ENCODE data around the gene CDC42EP1.
A peak's percentile ranks its signal among the peaks of the same experiment; 100 is the strongest.

Gene CDC42EP1

DNA sequence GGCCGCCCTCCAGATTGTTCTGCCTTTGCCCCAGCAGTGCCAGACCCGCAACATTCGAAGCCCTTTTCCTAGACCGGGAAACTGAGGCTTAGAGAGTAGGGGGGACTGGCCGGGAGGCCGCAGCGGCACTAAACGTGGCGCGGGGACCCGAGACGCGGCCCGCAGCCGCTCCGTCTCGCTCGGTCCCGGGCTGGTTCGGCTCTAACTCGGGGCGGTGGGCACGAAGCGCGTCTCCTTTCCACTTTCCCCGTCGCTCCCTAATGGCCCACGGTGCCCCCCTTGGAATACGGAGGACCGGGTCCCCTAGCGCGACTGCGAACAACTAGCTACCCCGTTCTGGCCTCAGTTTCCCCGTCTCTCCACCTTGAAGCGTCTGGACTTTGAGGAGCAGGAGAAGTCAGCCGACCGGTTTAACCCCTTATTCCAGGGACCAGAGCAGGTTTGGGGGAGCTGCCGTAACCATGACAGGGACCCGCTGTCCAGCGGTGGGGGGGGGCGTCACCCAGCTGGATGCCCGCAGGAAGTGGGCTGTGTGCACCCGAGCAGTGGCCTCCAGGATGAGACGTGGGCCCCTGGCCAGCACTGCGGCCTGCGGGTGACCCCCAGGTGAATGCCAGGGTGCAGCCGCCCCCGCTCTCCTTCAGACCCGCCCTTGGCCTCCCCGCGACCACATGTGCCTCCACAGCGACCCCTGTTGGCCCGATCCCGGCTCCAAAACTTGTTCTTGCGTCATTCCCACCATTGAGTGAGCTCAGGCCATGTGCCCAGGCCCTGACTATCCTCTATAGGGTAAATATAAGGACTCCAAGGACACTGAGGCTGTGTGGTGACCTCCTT lies 1.1 kb downstream of the CDC42EP1 start:
- peak; percentile 38 to 57 for DNase-seq

DNA sequence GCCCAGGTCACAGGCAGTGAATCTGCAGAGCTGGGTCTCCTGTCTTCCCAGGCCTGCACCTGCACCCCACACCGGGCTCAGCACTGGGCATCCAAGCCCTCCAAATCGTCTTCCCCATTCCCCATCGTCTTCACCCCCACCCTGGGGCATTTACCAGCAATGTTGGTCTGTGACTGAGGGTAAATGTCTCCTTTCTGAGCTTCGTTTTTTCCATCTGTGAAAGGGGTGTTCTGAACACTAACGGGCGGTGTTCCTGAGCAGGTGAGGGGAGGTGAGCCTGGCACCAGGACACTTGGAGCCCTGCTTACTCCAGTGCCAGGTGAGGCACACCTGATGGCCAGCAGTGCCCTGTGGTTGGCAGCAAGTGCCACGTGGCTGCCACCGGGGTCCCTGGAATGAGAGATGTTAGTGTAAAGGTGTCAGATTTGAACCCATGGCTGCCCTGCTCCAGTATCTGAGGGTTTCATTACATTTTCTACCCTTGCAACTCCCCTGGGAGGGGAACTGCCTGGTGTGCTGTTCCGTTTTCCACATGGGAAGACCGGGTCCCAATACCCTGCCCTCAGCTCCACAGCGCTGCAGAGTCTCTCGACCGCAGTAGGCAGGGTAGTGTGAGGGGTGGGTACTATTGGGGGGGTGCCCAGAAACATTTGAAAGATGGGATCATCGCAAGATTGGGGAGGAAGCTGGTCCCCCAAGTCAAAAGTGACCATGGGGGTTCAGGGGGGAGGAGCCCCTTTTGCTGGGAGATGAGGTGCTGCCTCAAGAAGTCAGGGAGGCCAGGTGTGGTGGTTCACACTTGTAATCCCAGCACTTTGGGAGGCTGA lies 2.0 kb downstream of the CDC42EP1 start:
- DNase-seq: no peak

DNA sequence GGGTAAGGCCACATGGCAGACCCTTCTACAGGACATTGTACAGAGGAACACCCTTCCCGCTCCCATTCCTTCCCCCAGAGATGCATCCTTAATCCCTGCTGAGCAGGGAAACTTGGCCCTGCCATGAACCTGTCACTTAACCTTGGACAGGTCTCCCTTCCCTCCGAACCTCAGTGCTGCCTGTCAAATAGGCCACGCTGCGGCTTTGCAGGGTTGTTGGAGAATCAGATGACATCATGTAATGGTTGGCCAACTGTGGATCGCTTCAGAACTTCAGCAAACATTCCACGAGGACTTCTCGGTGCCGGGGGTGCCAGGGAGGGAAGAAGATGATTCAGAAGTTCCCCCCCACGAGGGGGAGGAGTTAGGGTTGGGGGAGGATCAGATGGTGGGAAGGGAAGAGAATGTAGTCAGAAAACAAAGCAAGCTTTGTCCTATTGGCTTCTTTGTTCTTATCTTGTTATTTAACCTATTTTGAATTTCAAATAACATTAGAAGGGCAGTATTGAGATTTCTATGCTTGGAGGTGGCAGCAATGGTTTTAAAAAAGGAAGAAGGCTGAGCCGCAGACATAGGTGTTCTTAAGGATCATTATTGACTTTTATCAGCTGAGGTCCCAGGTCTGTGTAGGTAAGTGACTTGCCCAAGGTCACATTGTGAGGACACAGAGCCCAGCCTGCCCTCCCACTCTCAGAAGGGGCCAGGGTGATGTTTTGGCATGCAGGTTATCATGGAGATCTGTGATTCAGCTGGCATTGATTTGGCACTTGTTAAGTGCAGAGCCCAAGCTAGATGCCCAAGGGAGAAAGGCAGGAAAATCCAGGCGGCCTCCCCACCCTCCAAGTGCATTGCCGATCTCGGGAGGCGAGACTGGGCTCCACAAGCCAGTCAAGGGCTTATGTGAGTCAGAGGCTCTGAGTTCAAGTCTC lies 3.1 kb downstream of the CDC42EP1 start:
- DNase-seq: no peak

DNA sequence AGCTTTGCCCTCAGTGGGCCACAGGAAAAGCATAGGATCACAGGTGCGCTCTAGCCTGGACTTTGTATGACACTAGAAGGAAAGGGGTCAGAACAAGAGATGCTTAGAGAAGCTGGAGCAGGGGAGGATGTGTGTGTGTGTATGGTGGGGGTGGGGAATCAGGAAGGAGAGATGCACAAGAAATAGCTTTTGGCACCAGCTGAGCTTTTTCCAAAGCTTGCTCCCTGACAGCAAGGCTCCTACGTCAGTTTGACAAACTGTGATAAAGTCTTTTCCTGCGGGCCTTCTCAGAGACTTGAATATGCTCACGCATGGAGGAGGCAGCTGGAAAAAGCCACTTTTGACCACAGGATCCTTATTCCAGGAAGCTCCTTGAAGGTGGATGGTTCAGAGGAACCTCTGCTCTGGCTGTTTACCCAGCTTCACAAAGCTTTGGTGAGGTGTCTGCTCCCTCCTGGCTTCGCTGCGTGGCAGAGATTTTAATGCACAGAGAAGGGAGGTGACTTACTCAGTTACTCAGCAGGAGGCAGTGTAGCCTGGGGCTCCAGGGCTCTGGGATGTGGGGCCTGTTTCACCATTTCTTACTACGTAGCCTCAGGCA lies 3.9 kb downstream of the CDC42EP1 start:
- DNase-seq: no peak

DNA sequence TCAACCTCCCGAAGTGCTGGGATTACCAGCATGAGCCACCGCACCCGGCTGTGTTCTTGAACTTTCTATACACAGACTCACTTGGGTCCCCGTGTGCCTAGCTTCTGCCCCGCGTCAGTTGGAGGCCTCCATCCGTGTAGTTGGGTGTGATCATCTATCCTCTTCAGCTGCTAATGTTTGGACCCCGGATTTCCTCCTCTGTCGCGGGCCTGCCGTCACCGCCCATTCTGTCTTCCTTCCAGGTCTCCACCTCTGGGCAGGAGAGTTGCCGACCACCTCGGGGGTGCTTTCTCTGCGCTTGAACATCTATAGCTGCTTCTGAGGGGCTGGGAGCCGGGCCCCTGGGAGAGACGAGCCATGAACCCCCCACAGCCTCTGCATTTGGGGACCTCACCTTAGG lies 5.5 kb downstream of the CDC42EP1 start:
- DNase-seq: no peak

DNA sequence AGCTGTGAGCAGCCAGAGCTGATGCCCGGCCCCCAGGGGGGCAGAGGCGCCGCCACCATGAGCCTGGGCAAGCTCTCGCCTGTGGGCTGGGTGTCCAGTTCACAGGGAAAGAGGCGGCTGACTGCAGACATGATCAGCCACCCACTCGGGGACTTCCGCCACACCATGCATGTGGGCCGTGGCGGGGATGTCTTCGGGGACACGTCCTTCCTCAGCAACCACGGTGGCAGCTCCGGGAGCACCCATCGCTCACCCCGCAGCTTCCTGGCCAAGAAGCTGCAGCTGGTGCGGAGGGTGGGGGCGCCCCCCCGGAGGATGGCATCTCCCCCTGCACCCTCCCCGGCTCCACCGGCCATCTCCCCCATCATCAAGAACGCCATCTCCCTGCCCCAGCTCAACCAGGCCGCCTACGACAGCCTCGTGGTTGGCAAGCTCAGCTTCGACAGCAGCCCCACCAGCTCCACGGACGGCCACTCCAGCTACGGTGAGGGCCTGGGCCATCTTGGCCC lies 6.1 kb downstream of the CDC42EP1 start:
- no peak for DNase-seq

DNA sequence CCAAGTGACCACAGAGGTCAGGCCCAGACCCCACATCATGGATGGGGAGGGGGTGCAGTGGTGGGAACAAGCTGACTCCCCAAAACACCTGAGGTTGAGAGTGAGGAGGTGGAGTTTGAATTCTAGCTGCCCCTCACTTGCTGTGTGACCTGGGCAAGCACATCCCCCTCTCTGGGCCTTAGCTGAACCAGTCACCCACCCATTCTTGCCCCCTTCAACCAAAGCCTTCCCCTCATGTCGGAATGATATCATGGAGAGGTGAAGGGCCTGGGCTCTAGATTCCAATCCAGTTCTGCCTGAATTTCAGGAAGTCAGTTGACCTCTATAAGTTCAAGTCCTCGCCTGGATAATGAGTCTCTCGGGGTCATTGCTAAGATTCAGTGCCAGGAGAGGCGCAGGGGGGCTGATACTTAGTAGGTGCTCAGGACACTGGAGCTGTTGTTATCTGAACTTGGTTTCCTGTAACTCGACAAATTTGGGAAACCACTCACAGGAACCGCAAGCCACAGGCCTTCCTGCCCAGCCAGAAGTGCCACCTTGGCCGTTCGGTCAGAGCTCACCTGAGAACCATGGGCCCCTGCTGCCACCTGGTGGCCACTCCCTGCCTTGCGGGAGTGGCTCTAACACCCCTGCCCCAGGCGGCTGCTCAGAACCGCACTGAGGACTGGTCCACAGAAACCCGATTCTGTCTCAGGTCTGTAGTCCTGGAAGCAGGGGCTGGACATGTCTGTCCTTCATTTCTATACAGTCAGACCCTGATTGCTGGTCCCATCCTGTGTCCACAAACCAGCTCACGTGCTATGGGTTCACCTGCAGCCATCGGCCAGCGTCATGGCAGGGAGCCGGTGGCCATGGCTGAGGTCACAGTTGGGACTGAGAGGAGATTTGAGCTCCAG lies 6.9 kb downstream of the CDC42EP1 start:
- DNase-seq: peak; percentile 56 to 63

DNA sequence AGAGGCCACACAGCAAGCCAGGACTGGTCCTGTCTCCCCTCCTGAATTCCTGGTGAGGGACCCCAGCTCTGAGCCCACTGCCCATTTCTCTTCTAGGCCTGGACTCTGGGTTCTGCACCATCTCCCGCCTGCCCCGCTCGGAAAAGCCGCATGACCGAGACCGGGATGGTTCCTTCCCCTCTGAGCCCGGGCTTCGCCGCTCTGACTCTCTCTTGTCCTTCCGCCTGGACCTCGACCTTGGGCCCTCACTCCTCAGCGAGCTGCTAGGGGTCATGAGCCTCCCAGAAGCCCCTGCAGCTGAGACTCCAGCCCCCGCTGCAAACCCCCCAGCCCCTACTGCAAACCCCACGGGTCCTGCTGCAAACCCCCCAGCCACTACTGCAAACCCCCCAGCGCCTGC lies 7.7 kb downstream of the CDC42EP1 start:
- no peak for DNase-seq

DNA sequence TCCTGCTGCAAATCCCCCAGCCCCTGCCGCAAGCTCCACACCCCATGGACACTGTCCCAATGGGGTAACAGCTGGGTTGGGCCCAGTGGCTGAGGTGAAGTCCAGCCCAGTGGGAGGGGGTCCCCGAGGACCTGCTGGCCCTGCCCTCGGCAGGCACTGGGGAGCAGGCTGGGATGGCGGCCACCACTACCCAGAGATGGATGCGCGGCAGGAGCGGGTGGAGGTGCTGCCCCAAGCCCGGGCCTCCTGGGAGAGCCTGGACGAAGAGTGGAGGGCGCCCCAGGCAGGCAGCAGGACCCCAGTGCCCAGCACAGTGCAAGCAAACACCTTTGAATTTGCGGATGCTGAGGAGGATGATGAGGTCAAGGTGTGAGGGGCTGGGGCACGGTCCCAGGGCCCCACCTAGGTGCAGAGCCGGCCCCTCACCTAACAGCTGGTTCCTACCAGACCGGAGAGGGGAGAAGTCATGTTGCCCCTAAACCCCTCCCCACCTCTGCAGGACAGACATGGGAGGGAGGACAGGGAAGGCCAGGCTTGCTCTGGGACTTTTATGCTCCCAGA lies 8.2 kb downstream of the CDC42EP1 start:
- no peak for DNase-seq

DNA sequence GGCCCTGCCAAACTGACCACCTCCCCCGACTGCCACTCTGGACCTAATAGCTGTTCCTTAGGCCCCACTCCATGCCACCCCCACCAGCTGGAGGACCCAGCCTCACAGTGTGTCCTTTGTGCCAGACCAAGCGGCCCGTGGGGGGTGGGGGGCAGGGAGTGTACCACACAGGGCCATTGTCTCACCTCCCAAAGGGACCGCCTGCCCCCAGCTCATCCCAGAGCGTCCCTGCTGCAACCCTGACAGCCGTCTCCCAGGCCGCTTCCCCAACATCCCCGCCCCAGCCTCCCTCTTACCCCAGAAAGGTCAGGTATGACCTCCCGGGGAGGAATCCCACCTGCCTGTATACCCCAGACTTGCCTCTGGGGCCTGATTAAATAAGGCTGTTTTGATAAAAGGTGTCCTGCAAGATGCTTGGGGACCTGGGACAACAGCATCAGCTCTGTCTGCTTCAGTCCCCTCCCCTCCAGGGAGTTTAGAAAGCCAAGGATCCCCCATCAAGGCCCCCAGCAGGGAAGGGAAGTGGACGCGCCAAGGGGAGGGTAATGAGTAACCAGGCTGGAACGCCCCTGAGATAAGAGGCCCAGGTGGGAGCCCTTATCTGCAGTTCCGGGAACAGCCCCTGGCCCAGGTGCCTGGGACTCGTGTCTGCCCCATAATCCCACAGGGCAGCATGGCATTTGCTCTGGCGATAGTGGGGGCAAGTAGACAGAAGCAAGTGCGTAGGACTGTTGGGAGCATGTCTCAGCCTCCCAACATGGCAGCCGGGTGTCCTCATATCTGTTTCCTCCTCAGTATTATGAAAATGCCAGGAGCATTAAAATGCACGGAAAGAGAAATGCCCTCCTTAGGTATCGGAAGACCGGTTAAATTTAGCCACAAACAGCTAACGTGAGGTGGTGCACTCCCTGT lies 9.0 kb downstream of the CDC42EP1 start:
- no peak for DNase-seq

DNA sequence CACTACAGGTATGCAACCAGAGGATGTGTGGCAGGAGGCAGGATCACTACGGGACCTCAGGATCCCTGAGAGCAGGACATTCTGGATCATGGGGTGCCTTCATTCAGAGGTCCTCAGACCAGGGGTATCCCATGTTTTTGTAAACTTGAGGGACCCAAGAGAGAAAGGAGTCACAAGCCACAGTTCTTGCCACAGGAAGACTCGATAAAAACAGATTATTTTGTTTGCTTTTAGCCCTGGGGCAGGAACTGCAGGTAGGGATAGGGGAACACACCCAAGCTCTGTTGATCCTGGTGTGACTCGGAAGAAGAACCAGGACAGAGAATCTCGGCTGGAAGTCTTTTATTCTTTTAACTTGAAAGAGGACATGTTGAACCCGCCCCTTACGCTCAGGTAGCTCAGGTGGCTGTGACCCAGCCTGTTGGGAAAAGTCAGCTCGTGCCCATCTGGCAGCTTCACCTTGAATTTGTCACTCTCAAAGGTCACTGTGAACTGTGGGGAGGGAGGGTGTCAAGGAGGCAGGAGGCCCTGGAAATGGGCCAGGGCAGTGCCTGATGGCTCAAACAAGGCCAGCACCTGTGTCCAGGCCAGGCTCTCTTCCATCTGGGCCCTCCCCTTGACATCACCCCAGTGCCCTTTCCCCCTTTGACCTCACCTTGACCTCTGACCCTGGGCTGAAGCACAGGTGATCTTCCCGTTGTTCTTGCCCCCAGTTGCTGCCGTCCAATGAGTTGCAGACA lies 9.8 kb downstream of the CDC42EP1 start:
- DNase-seq: no peak

DNA sequence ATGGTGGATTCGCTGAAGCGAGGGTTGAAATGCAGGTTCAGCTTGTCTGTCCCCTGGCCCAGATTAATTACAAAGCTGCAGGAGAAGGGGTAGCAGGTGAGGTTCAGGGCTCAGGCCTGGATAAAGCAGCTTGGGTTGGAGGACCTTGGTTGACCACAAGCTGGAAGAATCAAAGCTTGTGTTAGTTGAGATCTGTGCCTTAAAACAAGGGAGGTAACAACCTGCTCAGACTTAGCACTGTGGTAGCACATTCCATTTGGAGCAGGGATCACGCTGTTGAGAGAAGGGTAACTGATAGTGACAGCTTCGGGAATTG lies 10.3 kb downstream of the CDC42EP1 start:
- DNase-seq: no peak

DNA sequence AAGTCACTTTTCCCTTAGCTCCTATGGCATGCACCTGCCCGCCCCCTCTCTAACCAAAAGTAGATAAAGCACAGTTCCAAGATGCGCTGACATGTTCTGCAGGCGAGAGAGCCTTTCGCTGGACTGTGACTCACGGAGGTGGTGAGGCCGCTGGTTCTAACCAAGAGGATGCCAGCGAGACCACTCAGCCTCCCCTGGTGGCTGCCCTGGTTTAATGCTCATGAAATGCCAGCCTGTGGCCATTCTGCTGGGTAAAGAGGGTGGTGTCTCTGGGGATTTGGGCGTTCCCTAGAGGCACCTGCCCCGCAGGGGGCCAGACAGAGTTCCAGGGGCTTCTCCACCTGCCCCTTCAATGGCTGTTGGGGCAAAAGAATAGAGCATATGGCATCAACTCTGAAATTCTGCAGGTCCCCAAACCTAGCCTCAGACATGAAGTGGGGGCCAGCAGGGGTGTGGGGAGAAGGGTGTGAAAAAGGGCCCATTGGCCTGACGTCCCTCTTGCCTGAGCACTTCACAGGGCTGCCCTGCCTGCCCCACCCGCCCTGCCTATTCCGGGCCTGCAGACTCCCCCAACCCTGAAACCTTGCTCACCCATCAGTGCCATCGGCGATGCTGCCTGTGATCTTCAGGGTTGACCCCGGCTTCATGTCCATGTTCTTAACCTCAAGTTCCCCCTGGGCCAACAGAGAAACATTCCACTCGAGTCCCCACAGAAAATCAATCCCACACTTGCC lies 11.1 kb downstream of the CDC42EP1 start:
- DNase-seq: no peak

DNA sequence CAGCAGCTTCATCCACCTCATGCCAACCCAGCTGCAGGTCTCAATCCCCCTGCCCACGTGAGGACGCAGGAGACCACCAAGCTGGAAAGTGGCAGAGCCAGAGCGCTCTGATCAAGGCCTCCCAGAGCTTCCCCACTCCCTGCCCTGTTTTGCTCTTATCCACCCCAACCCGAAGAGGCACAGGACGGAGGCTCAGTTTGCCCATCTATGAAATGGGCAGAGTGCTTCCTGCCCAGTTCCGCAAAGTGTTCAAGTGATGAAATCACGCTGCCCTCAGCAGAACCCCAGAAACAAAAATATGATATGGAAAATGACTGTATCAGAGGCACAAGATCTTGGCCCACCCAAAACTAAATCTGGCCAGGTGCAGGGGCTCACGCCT lies 11.7 kb downstream of the CDC42EP1 start:
- DNase-seq: no peak

DNA sequence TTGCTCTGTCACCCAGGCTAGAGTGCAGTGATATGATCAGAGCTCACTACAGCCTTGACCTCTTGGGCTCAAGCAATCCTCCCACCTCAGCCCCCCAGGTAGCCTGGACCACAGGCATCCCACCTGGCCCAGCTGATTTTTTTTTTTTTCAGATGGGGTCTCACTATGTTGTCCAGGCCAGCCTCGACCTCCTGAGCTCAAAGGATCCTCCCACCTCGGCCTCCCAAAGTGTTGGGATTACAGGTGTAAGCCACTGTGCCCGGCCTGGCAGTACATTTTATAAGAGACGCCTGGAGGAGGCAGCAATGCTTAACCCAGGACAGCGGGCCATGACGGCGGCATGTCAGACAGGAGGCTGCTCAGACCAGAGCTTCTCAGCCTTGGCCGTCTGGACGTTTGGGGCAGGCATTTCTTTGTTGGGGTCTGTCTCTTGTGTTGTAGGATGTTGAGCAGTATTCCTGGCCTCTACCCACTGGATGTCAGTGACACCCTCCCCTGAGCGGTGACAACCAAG lies 15.3 kb downstream of the CDC42EP1 start:
- DNase-seq: no peak

DNA sequence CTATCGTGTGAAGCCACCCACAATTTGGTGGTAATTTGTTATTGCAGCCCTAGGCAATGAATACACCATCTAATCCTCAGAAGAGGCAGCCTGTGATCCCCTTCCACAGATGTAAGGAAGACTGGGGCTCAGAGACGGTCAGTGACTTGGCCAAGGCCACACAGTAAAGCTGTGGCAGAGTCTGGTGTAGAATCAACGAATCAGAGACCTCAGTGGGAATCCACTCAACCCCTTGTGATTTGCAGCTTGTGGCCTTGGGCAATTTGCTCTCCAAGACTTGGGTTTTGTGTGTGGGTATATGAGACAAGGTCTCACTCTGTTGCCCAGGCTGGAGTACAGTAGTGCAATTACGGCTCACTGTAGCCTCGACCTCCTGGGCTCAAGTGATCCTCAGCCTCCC lies 17.7 kb downstream of the CDC42EP1 start:
- DNase-seq: no peak

DNA sequence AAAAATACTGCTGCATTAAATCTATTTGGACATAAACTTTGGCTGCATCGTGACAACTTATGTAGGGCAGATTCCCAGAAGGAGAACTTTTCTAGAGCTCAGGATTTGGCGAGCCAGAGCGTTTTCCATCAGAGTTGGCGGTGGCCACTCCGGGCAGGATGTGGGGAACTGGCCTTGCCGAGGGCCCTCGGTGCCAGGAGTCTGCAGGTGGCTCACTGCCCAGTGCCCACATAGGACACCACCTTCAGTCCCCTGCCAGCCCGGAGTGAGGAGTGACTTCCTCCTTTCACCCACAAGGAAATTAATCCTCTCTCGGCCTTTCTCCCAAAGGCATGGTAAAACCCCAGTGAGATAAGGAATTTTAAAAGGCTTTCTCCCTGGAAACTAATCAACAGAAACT lies 21.2 kb downstream of the CDC42EP1 start:
- DNase-seq: no peak

DNA sequence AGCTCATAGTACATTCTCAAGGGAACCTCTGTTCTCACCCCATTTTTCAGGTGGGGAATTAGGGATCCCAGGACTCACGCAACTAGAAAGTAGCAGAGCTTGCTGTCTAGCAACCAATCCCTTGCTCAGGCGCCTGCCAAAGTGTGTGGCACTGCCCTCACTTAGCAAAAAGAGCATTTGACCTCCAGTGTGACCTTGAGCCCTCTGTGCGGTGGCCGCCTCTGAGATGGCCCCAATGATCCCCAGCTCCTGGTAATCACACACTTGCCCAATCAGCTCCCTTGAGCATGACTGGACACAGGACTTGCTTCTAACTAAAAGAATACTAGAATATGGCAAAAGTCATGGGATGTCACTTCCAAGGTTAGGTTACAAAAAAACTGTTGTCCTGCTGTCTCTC lies 22.2 kb downstream of the CDC42EP1 start:
- DNase-seq: no peak
